ENCODE data around the gene IKZF1. TPM values are rescaled to one million over a fixed set of nuclear protein-coding genes. Genes with fewer than 3 reads are reported as not detected.
A peak's percentile ranks its signal among the peaks of the same experiment; 100 is the strongest.

IKZF1 gene
- total RNA-seq, 1 experiment from 2014 or later = 2.3 TPM

- Mint-ChIP-seq H3K36me3 (no peaks in the 10 kb centered on the region), H3K27me3 (ENCODE audit: low read depth) (no peaks in the 10 kb centered on the region), H3K9me3 (no peaks in the 10 kb centered on the region), H3K27ac (no peak overlapping the region), H3K4me3 (no peak overlapping the region), H3K4me1 (no peaks in the 10 kb centered on the region)
- no peak for TF ChIP-seq TEAD4 (CRISPR knock-in tag; IDR thresholded peaks at IDR 0.05)
- no peak for TF ChIP-seq HMGA2 (CRISPR knock-in tag; IDR thresholded peaks at IDR 0.05)
- TF ChIP-seq, protein P1, sequence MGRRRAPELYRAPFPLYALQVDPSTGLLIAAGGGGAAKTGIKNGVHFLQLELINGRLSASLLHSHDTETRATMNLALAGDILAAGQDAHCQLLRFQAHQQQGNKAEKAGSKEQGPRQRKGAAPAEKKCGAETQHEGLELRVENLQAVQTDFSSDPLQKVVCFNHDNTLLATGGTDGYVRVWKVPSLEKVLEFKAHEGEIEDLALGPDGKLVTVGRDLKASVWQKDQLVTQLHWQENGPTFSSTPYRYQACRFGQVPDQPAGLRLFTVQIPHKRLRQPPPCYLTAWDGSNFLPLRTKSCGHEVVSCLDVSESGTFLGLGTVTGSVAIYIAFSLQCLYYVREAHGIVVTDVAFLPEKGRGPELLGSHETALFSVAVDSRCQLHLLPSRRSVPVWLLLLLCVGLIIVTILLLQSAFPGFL (CRISPR knock-in tag; IDR thresholded peaks at IDR 0.05; ENCODE audit: borderline replicate concordance) = no peak
- no peak for TF ChIP-seq ZNF219 (CRISPR knock-in tag; IDR thresholded peaks at IDR 0.05; ENCODE audit: borderline replicate concordance)
- POLR2A ChIA-PET = no interaction called here
- ATAC-seq (no peak), DNase-seq (ENCODE audit: low spot score) (no peak)
- CTCF ChIA-PET = interaction anchor here (0.9 kb wide), 1 partner anchor 12 kb away, joined by 3 read pairs; no protein-coding TSS in a partner anchor
These were observed 131.8 kb downstream of the IKZF1 start for GRCh38 chr7:50436133-50436806.

DNA sequence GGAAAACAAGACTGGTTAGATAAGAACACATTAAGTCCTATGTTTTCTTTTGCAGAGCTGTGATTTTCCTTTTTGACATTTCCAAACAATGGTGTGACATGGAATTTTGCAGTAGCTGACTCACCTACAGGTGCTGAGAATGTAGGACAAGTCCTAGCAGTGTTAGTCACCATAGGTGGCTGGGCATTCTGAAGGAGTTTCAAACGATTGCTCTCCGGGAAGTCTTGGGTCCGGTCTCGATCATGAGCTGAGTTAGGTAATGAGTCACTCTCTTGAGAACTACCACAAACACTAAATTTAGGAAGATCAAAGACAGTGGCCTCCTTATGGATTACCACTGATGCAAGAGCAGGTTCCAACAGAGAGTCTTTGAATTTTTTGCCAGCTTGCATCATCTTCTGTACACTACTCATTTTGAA lies 142.0 kb downstream of the IKZF1 start:
- TF ChIP-seq, protein P2, sequence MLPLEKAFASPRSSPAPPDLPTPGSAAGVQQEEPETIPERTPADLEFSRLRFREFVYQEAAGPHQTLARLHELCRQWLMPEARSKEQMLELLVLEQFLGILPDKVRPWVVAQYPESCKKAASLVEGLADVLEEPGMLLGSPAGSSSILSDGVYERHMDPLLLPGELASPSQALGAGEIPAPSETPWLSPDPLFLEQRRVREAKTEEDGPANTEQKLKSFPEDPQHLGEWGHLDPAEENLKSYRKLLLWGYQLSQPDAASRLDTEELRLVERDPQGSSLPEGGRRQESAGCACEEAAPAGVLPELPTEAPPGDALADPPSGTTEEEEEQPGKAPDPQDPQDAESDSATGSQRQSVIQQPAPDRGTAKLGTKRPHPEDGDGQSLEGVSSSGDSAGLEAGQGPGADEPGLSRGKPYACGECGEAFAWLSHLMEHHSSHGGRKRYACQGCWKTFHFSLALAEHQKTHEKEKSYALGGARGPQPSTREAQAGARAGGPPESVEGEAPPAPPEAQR (CRISPR knock-in tag; IDR thresholded peaks at IDR 0.05) = no peak
- TF ChIP-seq GABPB1 (CRISPR knock-in tag; IDR thresholded peaks at IDR 0.05) = peak; percentile 53
- no peak for DNase-seq (ENCODE audit: low spot score)
- peaks cover 9% of the 10 kb centered on the region for H3K4me1 Mint-ChIP-seq
- H3K27ac Mint-ChIP-seq = no peak overlapping the region
- peaks cover 8% of the 10 kb centered on the region for H3K36me3 Mint-ChIP-seq
- H3K9me3 Mint-ChIP-seq = no peaks in the 10 kb centered on the region
- ChIA-PET POLR2A (no interaction called here), CTCF (no interaction called here)
- H3K27me3 Mint-ChIP-seq (ENCODE audit: low read depth) = peaks cover 12% of the 10 kb centered on the region
- no peak overlapping the region for H3K4me3 Mint-ChIP-seq
- no peak for ATAC-seq

- DNase-seq (ENCODE audit: low spot score) (no peak), ATAC-seq (no peak)
- POLR2A ChIA-PET = no interaction called here
- Mint-ChIP-seq H3K9me3 (no peaks in the 10 kb centered on the region), H3K4me3 (no peak overlapping the region), H3K4me1 (peaks cover 9% of the 10 kb centered on the region), H3K27me3 (ENCODE audit: low read depth) (peaks cover 12% of the 10 kb centered on the region), H3K27ac (no peak overlapping the region), H3K36me3 (peaks cover 8% of the 10 kb centered on the region)
- CTCF ChIA-PET = interaction anchor here (1.2 to 2.2 kb wide), 2 partner anchors 31 to 356 kb away, joined by 3 to 5 read pairs; partner anchors contain the start of gene ZPBP
- TF ChIP-seq NFE2L1 (CRISPR knock-in tag; IDR thresholded peaks at IDR 0.05) (no peak), JAZF1 (CRISPR knock-in tag; IDR thresholded peaks at IDR 0.05) (no peak), GABPB1 (CRISPR knock-in tag; IDR thresholded peaks at IDR 0.05) (no peak), MAX (CRISPR knock-in tag; IDR thresholded peaks at IDR 0.05) (no peak), MXD4 (CRISPR knock-in tag; IDR thresholded peaks at IDR 0.05; ENCODE audit: borderline replicate concordance) (no peak), KAT7 (CRISPR knock-in tag; IDR thresholded peaks at IDR 0.05; ENCODE audit: borderline replicate concordance) (no peak), ATF1 (CRISPR knock-in tag; IDR thresholded peaks at IDR 0.05) (no peak), NFATC4 (CRISPR knock-in tag; IDR thresholded peaks at IDR 0.05) (no peak), CREB1 (CRISPR knock-in tag; IDR thresholded peaks at IDR 0.05) (no peak), ZNF138 (CRISPR knock-in tag; conservative IDR thresholded peaks at IDR 0.05) (no peak), FOXJ3 (CRISPR knock-in tag; IDR thresholded peaks at IDR 0.05; ENCODE audit: borderline replicate concordance) (no peak), GTF2I (CRISPR knock-in tag; conservative IDR thresholded peaks at IDR 0.05) (no peak), ZNF317 (CRISPR knock-in tag; IDR thresholded peaks at IDR 0.05; ENCODE audit: borderline replicate concordance, low read depth) (no peak), MLX (CRISPR knock-in tag; IDR thresholded peaks at IDR 0.05) (no peak), E2F1 (CRISPR knock-in tag; IDR thresholded peaks at IDR 0.05) (no peak)
- TF ChIP-seq, protein P3, sequence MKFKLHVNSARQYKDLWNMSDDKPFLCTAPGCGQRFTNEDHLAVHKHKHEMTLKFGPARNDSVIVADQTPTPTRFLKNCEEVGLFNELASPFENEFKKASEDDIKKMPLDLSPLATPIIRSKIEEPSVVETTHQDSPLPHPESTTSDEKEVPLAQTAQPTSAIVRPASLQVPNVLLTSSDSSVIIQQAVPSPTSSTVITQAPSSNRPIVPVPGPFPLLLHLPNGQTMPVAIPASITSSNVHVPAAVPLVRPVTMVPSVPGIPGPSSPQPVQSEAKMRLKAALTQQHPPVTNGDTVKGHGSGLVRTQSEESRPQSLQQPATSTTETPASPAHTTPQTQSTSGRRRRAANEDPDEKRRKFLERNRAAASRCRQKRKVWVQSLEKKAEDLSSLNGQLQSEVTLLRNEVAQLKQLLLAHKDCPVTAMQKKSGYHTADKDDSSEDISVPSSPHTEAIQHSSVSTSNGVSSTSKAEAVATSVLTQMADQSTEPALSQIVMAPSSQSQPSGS (CRISPR knock-in tag; IDR thresholded peaks at IDR 0.05; ENCODE audit: borderline replicate concordance, low read depth) = no peak
These were observed 144.3 kb downstream of the IKZF1 start for GRCh38 chr7:50448823-50449222.

Measured in WTC11 (cell line).